Stomach (tissue), 19 donors: ENCODE results near the gene GPN2. TPM values are rescaled to one million over a fixed set of nuclear protein-coding genes. Genes with fewer than 3 reads are reported as not detected.

ENCODE experiments used
- DNase-seq, 2 donors: peaks; one replicate each; pipeline versions ENCODE4 v3.0.0 to v3.0.0-alpha.2; 2013 to 2019
- H3K27ac ChIP-seq, 5 donors: fragments of 200-600 bp in 4 of 5; sonication (generic) in 4 of 5; one replicate each; pipeline ENCODE4 v1.5.1; 2013 to 2019; ENCODE audit warnings: mild to moderate bottlenecking in 1 of 5, moderate library complexity in 1 of 5
- H3K27me3 ChIP-seq, 3 donors: fragments of 200-600 bp; sonication (generic); one replicate each; pipeline ENCODE4 v1.5.1; 2017 to 2019; ENCODE audit warnings: mixed run types in 1 of 3
- H3K36me3 ChIP-seq, 4 donors: fragments of 200-600 bp; sonication (generic); 1 replicate in 3 of 4; 2 replicates in 1 of 4; pipeline ENCODE4 v1.5.1; 2016 to 2019
- H3K4me1 ChIP-seq, 4 donors: fragments of 200-600 bp; sonication (generic); one replicate each; pipeline ENCODE4 v1.5.1; 2016 to 2019
- H3K4me3 ChIP-seq, 4 donors: fragments of 200-600 bp; sonication (generic) in 3 of 4; one replicate each; pipeline ENCODE4 v1.5.1; 2016 to 2019; ENCODE audit warnings: mild to moderate bottlenecking in 1 of 4
- H3K9me3 ChIP-seq, 4 donors: fragments of 200-600 bp; sonication (generic); one replicate each; pipeline ENCODE4 v1.5.1; 2016 to 2019
- EP300 ChIP-seq: sonication (generic); formaldehyde crosslinking; IDR thresholded peaks from one replicate; pipeline ENCODE4 v1.6.1; 2017; ENCODE audit warnings: antibody characterized with exemption
- POLR2A ChIP-seq, 4 donors: fragments of 450-650 bp; IDR thresholded peaks; one replicate each; pipeline ENCODE4 v1.6.1; 2016; ENCODE audit warnings: antibody characterized with exemption in 4 of 4, control low read depth in 2 of 4, mild to moderate bottlenecking in 1 of 4, moderate library complexity in 1 of 4
- POLR2AphosphoS5 ChIP-seq, 3 donors: sonication (generic); formaldehyde crosslinking; IDR thresholded peaks; one replicate each; pipeline ENCODE4 v1.6.1; 2016; ENCODE audit warnings: antibody characterized with exemption in 3 of 3
- WGBS, 5 donors: extraction: QIAGEN DNeasy Blood & Tissue Kit in 3 of 5; methylation state at CpG; one replicate each; pipeline versions ENCODE4 v1.1.5 to v1.1.7; 2013 to 2018; 5-methylcytosine and 5-hydroxymethylcytosine counted together
- intact Hi-C: fragments of 100-400 bp; cut with DNase I; formaldehyde crosslinking; loops from one replicate; pipeline ENCODE4 v1.15.1; 2023; ENCODE audit warnings: low total_unique reads
- long read RNA-seq, 10 donors: transcript quantifications; one replicate each; lab custom pipeline, GENCODE V29; 2026
- polyA plus RNA-seq, 3 donors: library from polyadenylated mRNA; stranded (reverse); fragments of 200-250 nt; gene quantifications; one replicate each; pipeline ENCODE4 v1.2.3, GENCODE V29; 2013
- total RNA-seq, 5 donors: library from RNA; depleted of rRNA; stranded (reverse); fragments of >200 nt; gene quantifications; one replicate each; pipeline versions ENCODE4 v1.1.0 to v1.2.3, GENCODE V29; 2014 to 2016
- TF ChIP-seq, protein P1 (sequence below), 7 experiments: fragments of 450-650 bp in 4 of 7; fragments of 200-600 bp in 3 of 7; sonication (generic) in 3 of 7; IDR thresholded peaks; one replicate each; pipeline ENCODE4 v1.5.1; 2016 to 2019; ENCODE audit warnings: antibody characterized with exemption in 7 of 7, control low read depth in 2 of 7, mild to moderate bottlenecking in 1 of 7
- donor health status: healthy with polysubstance abuse.
- donor health status: Bipolar disorder and iron deficiency.
- donor health status: healthy.

The GPN2 gene
- total RNA-seq, result 10 to 100 TPM in 2 of 5 donors, 1 to 10 TPM in 3; 5.4 to 66.3 (median 9.9) TPM
- 10 to 100 TPM; 11.2 to 20.6 (median 15.6) TPM for polyA plus RNA-seq
- long read RNA-seq, donor 1, full-length matches to known transcripts, result 2 of 2 reads
- long read RNA-seq, donor 1, partial matches to known transcripts, result 0 of 2 reads
- long read RNA-seq, donor 1, other reads (novel, unspliced or antisense), result 0 of 2 reads
- long read RNA-seq, donor 2, full-length matches to known transcripts, result 4 of 4 reads
- long read RNA-seq, donor 2, partial matches to known transcripts, result 0 of 4 reads
- long read RNA-seq, donor 2, other reads (novel, unspliced or antisense), result 0 of 4 reads
- long read RNA-seq, donor 3, full-length matches to known transcripts, result 1 of 1 reads
- long read RNA-seq, donor 3, partial matches to known transcripts, result 0 of 1 reads
- long read RNA-seq, donor 3, other reads (novel, unspliced or antisense), result 0 of 1 reads
- long read RNA-seq, donor 4, result 0 reads
- long read RNA-seq, donor 5, full-length matches to known transcripts, result 3 of 3 reads
- long read RNA-seq, donor 5, partial matches to known transcripts, result 0 of 3 reads
- long read RNA-seq, donor 5, other reads (novel, unspliced or antisense), result 0 of 3 reads
- long read RNA-seq, donor 6, result 0 reads
- long read RNA-seq, donor 7, full-length matches to known transcripts, result 7 of 7 reads
- long read RNA-seq, donor 7, partial matches to known transcripts, result 0 of 7 reads
- long read RNA-seq, donor 7, other reads (novel, unspliced or antisense), result 0 of 7 reads
- long read RNA-seq, donor 8, full-length matches to known transcripts, result 7 of 7 reads
- long read RNA-seq, donor 8, partial matches to known transcripts, result 0 of 7 reads
- long read RNA-seq, donor 8, other reads (novel, unspliced or antisense), result 0 of 7 reads
- long read RNA-seq, donor 9, full-length matches to known transcripts, result 3 of 3 reads
- long read RNA-seq, donor 9, partial matches to known transcripts, result 0 of 3 reads
- long read RNA-seq, donor 9, other reads (novel, unspliced or antisense), result 0 of 3 reads
- long read RNA-seq, donor 10, full-length matches to known transcripts, result 1 of 1 reads
- long read RNA-seq, donor 10, partial matches to known transcripts, result 0 of 1 reads
- long read RNA-seq, donor 10, other reads (novel, unspliced or antisense), result 0 of 1 reads

DNA sequence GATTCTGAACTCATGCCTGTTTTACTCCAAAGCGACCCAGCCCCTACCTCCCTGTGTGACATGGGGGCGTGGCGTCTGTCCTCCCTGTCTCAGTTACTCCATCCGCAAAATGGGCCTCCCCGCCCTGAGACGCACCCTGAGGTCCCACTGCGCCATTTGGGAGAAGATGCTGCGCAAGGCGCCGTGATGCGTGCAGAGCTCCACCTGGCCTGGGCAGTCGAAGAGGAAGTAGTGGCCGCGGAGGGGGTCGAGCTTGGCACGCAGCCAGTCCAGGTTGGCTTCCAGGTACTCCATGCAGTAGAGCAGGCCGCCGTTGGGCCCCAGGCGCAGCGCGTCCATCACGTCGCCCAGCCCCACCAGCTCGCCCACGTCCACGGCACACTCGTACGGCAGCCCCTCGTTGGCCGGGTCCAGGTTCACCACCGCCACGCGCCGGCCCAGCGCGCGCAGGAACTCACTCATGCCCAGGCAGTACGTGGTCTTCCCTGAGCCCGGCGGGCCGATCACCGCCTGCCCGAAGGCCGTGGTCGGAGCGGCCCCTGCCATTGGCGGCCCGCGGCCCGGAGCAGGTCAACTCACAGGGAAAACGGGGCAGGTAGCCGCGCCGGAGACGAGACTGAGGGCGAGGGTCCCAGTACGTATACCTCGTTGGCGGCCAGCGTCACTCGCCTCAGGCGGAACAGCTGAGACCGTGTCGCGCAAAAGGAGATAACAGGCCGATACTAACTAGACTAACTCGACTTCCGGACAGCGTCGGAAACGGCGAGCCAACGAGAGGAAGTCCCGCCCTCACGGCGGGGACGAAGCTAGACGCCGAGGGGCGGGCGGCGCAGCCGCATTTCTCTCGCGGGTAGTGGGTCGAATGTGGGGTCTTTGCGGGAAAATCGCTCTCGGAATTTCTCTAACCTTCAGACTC is at the start of gene GPN2:
Gene GPN2, minus strand, starts transcription at position 733 of the 916 bp plus-strand sequence. Its CDS starts 187 bp downstream, at position 546.
- peak within 1 kb of the TSS; percentile 73 to 95 (median 86) for H3K4me3 ChIP-seq
- peak within 1 kb of the TSS; percentile 80 to 96 (median 91) for H3K27ac ChIP-seq
- H3K4me1 ChIP-seq, result peaks cover 20 to 36% (median 29%) of the 10 kb centered on the region in 4 donors
- peak; percentile 83 to 96 for DNase-seq
- no peaks in the 10 kb centered on the region for H3K9me3 ChIP-seq
- 0 to 2% (median 1%) methylated on average over 53 to 89 of the region's 89 CpGs for WGBS, 5 donors
- TF ChIP-seq POLR2AphosphoS5 (IDR thresholded peaks at IDR 0.05) (peak; percentile 65 to 96 (median 91)), POLR2A (IDR thresholded peaks at IDR 0.05) (no peak)
- no peaks in the 10 kb centered on the region for H3K27me3 ChIP-seq
- intact Hi-C loops, result no loop called here
- H3K36me3 ChIP-seq, result peaks cover 58 to 78% (median 75%) of the 10 kb centered on the region in 4 donors

DNA sequence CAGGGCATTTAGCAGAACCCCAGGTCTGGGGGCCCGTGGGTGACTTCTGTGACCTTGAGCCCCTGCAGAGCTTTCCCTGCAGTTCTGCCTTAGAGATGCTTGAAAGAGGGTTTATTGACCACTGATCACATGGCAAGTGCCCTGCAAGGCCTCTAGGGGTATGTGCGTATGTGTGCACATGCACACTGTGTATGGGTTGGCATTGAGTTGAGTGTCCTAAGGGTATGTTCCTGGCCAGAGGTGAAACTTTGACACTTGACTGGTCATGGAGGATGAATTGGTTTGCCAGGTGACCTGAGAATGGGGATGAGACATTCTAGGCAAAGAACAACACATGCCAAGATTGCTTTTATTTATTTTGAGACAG is 48.6 kb upstream of the GPN2 start:
- intact Hi-C loops, result no loop called here
- Histone ChIP-seq H3K27me3 (no peaks in the 10 kb centered on the region), H3K4me3 (no peak overlapping the region), H3K36me3 (peaks cover 44 to 91% (median 74%) of the 10 kb centered on the region in 4 donors), H3K27ac (no peak overlapping the region), H3K9me3 (no peaks in the 10 kb centered on the region), H3K4me1 (peaks cover 0 to 7% (median 3%) of the 10 kb centered on the region in 4 donors)
- WGBS, 5 donors, result 80 to 92% (median 83%) methylated on average over 2 of the region's 2 CpGs
- no peak for TF ChIP-seq POLR2AphosphoS5 (IDR thresholded peaks at IDR 0.05)
- no peak for TF ChIP-seq POLR2A (IDR thresholded peaks at IDR 0.05)
- TF ChIP-seq, protein P1, sequence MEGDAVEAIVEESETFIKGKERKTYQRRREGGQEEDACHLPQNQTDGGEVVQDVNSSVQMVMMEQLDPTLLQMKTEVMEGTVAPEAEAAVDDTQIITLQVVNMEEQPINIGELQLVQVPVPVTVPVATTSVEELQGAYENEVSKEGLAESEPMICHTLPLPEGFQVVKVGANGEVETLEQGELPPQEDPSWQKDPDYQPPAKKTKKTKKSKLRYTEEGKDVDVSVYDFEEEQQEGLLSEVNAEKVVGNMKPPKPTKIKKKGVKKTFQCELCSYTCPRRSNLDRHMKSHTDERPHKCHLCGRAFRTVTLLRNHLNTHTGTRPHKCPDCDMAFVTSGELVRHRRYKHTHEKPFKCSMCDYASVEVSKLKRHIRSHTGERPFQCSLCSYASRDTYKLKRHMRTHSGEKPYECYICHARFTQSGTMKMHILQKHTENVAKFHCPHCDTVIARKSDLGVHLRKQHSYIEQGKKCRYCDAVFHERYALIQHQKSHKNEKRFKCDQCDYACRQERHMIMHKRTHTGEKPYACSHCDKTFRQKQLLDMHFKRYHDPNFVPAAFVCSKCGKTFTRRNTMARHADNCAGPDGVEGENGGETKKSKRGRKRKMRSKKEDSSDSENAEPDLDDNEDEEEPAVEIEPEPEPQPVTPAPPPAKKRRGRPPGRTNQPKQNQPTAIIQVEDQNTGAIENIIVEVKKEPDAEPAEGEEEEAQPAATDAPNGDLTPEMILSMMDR (IDR thresholded peaks at IDR 0.05), result no peak
- DNase-seq, result no peak

DNA sequence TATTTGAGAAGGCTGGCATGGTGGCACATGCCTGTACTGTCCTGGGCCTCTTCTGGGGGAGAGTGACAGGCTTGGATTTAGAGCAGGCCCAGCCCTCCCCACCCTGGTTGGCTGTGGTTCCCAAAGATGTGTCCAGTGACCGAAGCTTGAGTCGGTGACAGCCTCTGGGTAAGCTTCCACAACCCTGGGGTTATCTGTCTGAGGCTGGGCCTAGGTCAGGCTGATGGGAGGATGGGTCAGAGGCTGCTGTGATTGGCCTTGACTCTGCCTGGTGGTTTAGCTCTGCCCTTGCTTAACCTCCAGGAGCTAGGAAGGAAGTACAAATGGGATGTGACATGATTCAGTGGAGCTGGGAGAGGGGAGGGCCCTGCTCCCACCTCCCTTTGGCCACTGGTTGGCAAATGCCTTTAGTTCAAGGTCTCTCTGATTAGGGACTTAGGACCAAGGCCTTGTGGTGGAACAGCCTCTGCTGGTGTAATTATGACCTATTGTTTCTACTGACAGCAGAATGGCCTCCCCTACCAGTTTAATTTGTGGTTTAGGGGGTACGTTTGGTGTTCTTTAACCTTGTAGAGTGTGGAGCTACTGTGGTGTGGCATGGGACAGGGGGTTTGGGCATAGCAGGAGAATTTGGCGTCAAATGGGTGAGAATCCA is 48.0 kb upstream of the GPN2 start:
- DNase-seq, result no peak
- intact Hi-C loops, result no loop called here
- H3K27me3 ChIP-seq, result no peaks in the 10 kb centered on the region
- H3K4me1 ChIP-seq, result peaks cover 0 to 7% (median 3%) of the 10 kb centered on the region in 4 donors
- H3K27ac ChIP-seq, result peak overlapping the region in 1 of 5 donors; percentile 5
- TF ChIP-seq EP300, result no peak
- TF ChIP-seq POLR2AphosphoS5 (IDR thresholded peaks at IDR 0.05), result no peak
- TF ChIP-seq POLR2A (IDR thresholded peaks at IDR 0.05), result no peak
- TF ChIP-seq, protein P1 (IDR thresholded peaks at IDR 0.05), result no peak
- 80 to 96% (median 87%) methylated on average over 2 to 4 of the region's 4 CpGs for WGBS, 5 donors
- H3K4me3 ChIP-seq, result no peak overlapping the region
- no peaks in the 10 kb centered on the region for H3K9me3 ChIP-seq
- peaks cover 42 to 91% (median 74%) of the 10 kb centered on the region in 4 donors for H3K36me3 ChIP-seq

DNA sequence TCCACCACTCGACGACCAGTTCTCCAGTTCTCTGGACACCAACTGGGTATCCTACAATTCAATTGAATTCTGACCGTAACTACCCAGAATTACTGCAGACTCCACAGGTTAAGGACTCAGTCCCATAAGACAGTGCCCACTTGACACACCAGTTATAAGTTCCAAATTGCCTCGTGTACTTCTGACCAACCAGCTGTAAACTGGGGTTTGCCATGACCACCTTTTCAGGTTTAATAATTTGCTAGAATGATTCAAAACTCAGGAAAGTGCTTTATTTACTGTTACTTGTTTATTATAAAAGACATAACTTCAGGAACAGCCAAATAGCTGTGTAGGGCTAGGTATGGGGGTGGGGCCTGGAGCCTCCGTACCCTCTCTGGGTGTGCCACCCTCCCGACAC is 46.7 kb upstream of the GPN2 start:
- Histone ChIP-seq H3K4me1 (peaks cover 0 to 7% (median 3%) of the 10 kb centered on the region in 4 donors), H3K27ac (no peak overlapping the region), H3K4me3 (no peak overlapping the region), H3K9me3 (no peaks in the 10 kb centered on the region), H3K27me3 (no peaks in the 10 kb centered on the region), H3K36me3 (peaks cover 39 to 91% (median 74%) of the 10 kb centered on the region in 4 donors)
- no peak for DNase-seq
- 85 to 91% (median 86%) methylated on average over 6 of the region's 6 CpGs for WGBS, 5 donors
- TF ChIP-seq POLR2A (IDR thresholded peaks at IDR 0.05), result no peak
- intact Hi-C loops, result no loop called here
